GM12878 (cell line): ENCODE data around the gene UTP11. TPM values are rescaled to one million over a fixed set of nuclear protein-coding genes. Genes with fewer than 3 reads are reported as not detected.

ENCODE experiments used
- ATAC-seq: fragments of 200-7000 bp; cut with Tn5 transposase; 3 replicates; pipeline ENCODE4 v1.9.1; 2020; ENCODE audit warnings: mild to moderate bottlenecking, moderate library complexity
- BruUV-seq: library from RNA; stranded (reverse); fragments of 400-500 nt; replicated peaks from 2 replicates; lab custom pipeline; 2021; lab: Mats Ljungman, UMichigan
- CTCF ChIA-PET: fragments of 300-600 bp; sonication (Branson Sonifier 250); formaldehyde crosslinking; extraction: SDS; loops from one replicate; lab custom pipeline; 2021; ENCODE audit warnings: inconsistent platforms; lab: Yijun Ruan, JAX
- POLR2A ChIA-PET: fragments of 350-600 bp; formaldehyde crosslinking; extraction: SDS; loops from one replicate; lab custom pipeline; 2021; ENCODE audit warnings: inconsistent platforms; lab: Charles Lee
- RAD21 ChIA-PET: fragments of 300-600 bp; sonication (Branson Sonifier 250); formaldehyde crosslinking; loops from one replicate; lab custom pipeline; 2023; ENCODE audit warnings: antibody characterized with exemption; ENCODE audit not compliant: unreplicated experiment; lab: Charles Lee
- SMC1A ChIA-PET: fragments of 300-600 bp; sonication (Branson Sonifier 250); formaldehyde crosslinking; loops from one replicate; lab custom pipeline; 2023; ENCODE audit not compliant: unreplicated experiment, uncharacterized antibody; lab: Charles Lee
- DNase-seq: peaks from one replicate; pipeline ENCODE4 v3.0.0-alpha.2; 2011; ENCODE audit warnings: low read depth, low spot score
- FAIRE-seq: peaks from 3 replicates; lab custom pipeline; 2011; peaks lifted over from hg19 to GRCh38; lab: Jason Lieb, UNC
- H2AFZ ChIP-seq: 2 replicates; pipeline ENCODE4 v1.6.0; 2011; ENCODE audit warnings: low read depth, low read length, control low read depth; ENCODE audit not compliant: control insufficient read depth
- H3K27ac ChIP-seq: 2 replicates; pipeline ENCODE4 v1.5.1; 2011; ENCODE audit warnings: control low read depth; ENCODE audit not compliant: control insufficient read depth, insufficient read depth
- H3K27me3 ChIP-seq, 2 experiments: replicated peaks in 1 of 2; 2 replicates each; pipeline versions ENCODE4 v1.6.0 to v1.6.1; 2011; ENCODE audit warnings: low read length in 1 of 2; ENCODE audit not compliant: control insufficient read depth in 2 of 2, insufficient read depth in 2 of 2
- H3K36me3 ChIP-seq, 2 experiments: 2 replicates each; pipeline ENCODE4 v1.5.1; 2011; ENCODE audit warnings: low read length in 1 of 2; ENCODE audit not compliant: control insufficient read depth in 2 of 2, insufficient read depth in 2 of 2
- H3K4me1 ChIP-seq: 2 replicates; pipeline ENCODE4 v1.6.1; 2011; ENCODE audit warnings: mild to moderate bottlenecking, low read length, moderate library complexity, mixed read lengths; ENCODE audit not compliant: control insufficient read depth, insufficient read depth
- H3K4me2 ChIP-seq: 2 replicates; pipeline ENCODE4 v1.6.0; 2011; ENCODE audit warnings: control low read depth; ENCODE audit not compliant: control insufficient read depth, insufficient read depth
- H3K4me3 ChIP-seq: fragments of 200-600 bp; sonication (generic); 2 replicates; pipeline ENCODE4 v1.5.1; 2016
- H3K79me2 ChIP-seq: 2 replicates; pipeline ENCODE4 v1.6.0; 2011; ENCODE audit warnings: low read length; ENCODE audit not compliant: control insufficient read depth, insufficient read depth
- H3K9ac ChIP-seq: 2 replicates; pipeline ENCODE4 v1.8.0; 2011; ENCODE audit warnings: low read length, control low read depth, mixed read lengths; ENCODE audit not compliant: control insufficient read depth, insufficient read depth
- H3K9me3 ChIP-seq: replicated peaks from 3 replicates; pipeline ENCODE4 v1.5.1; 2011; ENCODE audit warnings: mild to moderate bottlenecking, low read length; ENCODE audit not compliant: control insufficient read depth, insufficient read depth
- H4K20me1 ChIP-seq: 2 replicates; pipeline ENCODE4 v1.6.0; 2011; ENCODE audit not compliant: control insufficient read depth, insufficient read depth
- IKZF1 ChIP-seq: fragments of 450-650 bp; conservative IDR thresholded peaks from 2 replicates; pipeline ENCODE4 v1.6.1; 2017; ENCODE audit warnings: antibody characterized with exemption, mild to moderate bottlenecking
- IKZF2 ChIP-seq, 2 experiments: fragments of 450-650 bp; IDR thresholded peaks; 2 replicates each; pipeline ENCODE4 v1.6.1; 2017; ENCODE audit warnings: mild to moderate bottlenecking in 2 of 2, moderate library complexity in 2 of 2
- MEF2B ChIP-seq: fragments of 450-650 bp; IDR thresholded peaks from 2 replicates; pipeline ENCODE4 v1.6.1; 2018; ENCODE audit warnings: mild to moderate bottlenecking, moderate library complexity; ENCODE audit not compliant: partially characterized antibody, poor library complexity, severe bottlenecking
- POLR2AphosphoS5 ChIP-seq: IDR thresholded peaks from 2 replicates; pipeline ENCODE4 v1.6.1; 2011; ENCODE audit warnings: mild to moderate bottlenecking, low read length, inconsistent platforms
- RB1 ChIP-seq: fragments of 450-650 bp; formaldehyde crosslinking; IDR thresholded peaks from 2 replicates; pipeline ENCODE4 v1.6.1; 2017; ENCODE audit warnings: mild to moderate bottlenecking, borderline replicate concordance
- WGBS: methylation state at CpG from one replicate; pipeline ENCODE4 v1.1.6; 2016; ENCODE audit warnings: low lambda C conversion rate; ENCODE audit not compliant: insufficient replicate concordance, insufficient coverage; ENCODE audit errors: missing lambda C conversion rate; 5-methylcytosine and 5-hydroxymethylcytosine counted together
- in situ Hi-C: fragments of 300-500 bp; cut with MboI; formaldehyde crosslinking; loops from 9 replicates; pipeline ENCODE4 v1.14.3; 2018; ENCODE audit warnings: mixed read lengths
- intact Hi-C: fragments of 100-400 bp; cut with micrococcal nuclease; formaldehyde crosslinking; loops from one replicate; pipeline ENCODE4 v1.14.2; 2022; ENCODE audit not compliant: unreplicated experiment
- polyA plus RNA-seq, 11 experiments: library from polyadenylated mRNA; depleted of rRNA in 4 of 11; unstranded in 6 of 11; stranded (reverse) in 5 of 11; fragments of >200 nt; fragmentation: Nextera tagmentation in 4 of 11; fragmentation: Illumina TruSeq in 1 of 11; extraction: Ambion mirVana in 4 of 11; extraction: Trizol in 1 of 11; gene quantifications; 1 replicate in 1 of 11; 2 replicates in 10 of 11; pipeline versions ENCODE4 v1.2.1 to v1.2.3, GENCODE V29; 2011 to 2016; ENCODE audit warnings: inconsistent platforms in 2 of 11, missing spikeins in 2 of 11, low read depth in 1 of 11
- total RNA-seq, 4 experiments: library from RNA; depleted of rRNA in 3 of 4; stranded (reverse); fragments of >200 nt in 3 of 4; fragmentation: Illumina TruSeq in 1 of 4; extraction: Trizol in 1 of 4; gene quantifications; 2 replicates each; pipeline versions ENCODE4 v1.2.1 to v1.2.3, GENCODE V29; 2013 to 2021

The UTP11 gene
- total and polyA plus RNA-seq, 10 of the 15 experiments (the other 5 are each of a cell fraction or from before 2014, with no cell fraction given): 34.5 to 146 (median 64.2) TPM

- 92% methylated on average over 2 of the region's 2 CpGs for WGBS
- no TSS peak for BruUV-seq
- ATAC-seq (no peak), FAIRE-seq (no peak), DNase-seq (no peak)
- intact Hi-C loops (no loop called here), in situ Hi-C loops (no loop called here)
- ChIA-PET POLR2A (interaction anchor here (0.5 to 1.5 kb wide), 4 partner anchors 10 to 870 kb away, joined by 3 to 8 read pairs (median 4); no protein-coding TSS in a partner anchor), CTCF (interaction anchor here (1.3 to 3.2 kb wide), 4 partner anchors 9 to 17 kb away, joined by 4 to 27 read pairs (median 6); partner anchors contain the start of genes SF3A3 and UTP11), SMC1A (interaction anchor here (0.8 to 3.6 kb wide), 4 partner anchors 10 to 30 kb away, joined by 3 to 17 read pairs (median 11); partner anchors contain the start of genes SF3A3 and UTP11), RAD21 (interaction anchor here (0.9 to 1.4 kb wide), 2 partner anchors 25 to 99 kb away, joined by 3 read pairs; no protein-coding TSS in a partner anchor)
- Histone ChIP-seq H3K4me3 (no peak overlapping the region), H3K79me2 (peaks cover 18% of the 10 kb centered on the region), H3K9ac (no peak overlapping the region), H3K4me2 (no peak overlapping the region), H3K27ac (peak overlapping the region; percentile 56), H3K4me1 (peaks cover 27% of the 10 kb centered on the region), H3K9me3 (no peaks in the 10 kb centered on the region), H3K36me3 (no peaks in the 10 kb centered on the region), H2AFZ (no peak overlapping the region; the same call in 1 of the 2 replicates), H4K20me1 (no peaks in the 10 kb centered on the region), H3K27me3 (0 out of 4 replicates have a peak, but pooled peaks cover 0 to 2% of the 10 kb centered on the region in 2 experiments)
- no peak for TF ChIP-seq MEF2B
Observed at GRCh38 chr1:38000233-38000528, 12.4 kb upstream of the UTP11 start.

DNA sequence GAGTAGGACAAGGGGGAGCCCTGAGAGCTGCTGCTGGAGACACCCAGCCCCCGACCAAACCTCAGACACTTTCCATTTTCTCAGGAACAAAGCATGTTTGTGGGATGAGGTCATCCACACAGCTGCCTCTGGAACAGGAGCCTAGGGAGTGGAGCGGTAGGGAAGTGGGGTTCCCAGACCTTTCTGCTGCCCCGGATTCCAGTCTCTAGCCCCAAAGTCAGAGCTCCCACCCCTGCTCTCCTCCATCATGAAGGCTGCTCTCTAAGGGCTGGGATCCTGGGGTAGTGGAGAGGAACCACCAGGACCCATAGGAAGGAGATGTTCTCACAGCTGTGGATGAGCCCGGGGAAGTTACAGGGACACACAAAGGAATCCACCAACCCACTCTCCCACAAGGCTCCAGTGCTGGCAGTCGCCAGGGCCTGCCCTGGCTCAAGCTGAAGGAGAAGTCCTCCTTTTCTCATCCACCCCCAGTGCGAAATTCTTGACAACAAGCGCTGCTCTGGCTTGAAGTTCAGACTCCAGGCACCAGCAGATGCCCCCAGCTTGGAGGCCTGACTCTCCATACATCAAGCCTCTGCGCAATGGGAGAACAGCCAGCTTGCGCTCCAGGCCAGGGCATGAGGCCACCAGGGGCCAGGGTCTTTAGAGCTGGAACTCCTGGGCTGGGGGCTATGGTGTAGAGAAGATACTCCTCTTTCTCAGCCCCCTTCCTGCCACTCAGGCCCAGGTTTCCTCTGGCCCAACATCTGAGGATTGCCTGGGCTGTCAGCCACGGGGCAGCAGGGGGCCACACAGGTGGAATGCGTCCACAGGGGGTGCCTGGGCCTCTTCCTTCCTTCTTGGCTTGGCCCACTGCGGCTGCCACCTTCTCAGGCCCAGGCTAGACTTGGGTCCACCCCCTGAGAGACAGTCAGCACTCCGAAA, 11.7 kb upstream of the UTP11 start:
- no peak overlapping the region for H3K9ac ChIP-seq
- peak overlapping the region; percentile 13; the same call in 1 of the 2 replicates for H3K27ac ChIP-seq
- no peak overlapping the region for H3K4me3 ChIP-seq
- H3K27me3 ChIP-seq: 0 out of 4 replicates have a peak, but pooled peaks cover 0 to 2% of the 10 kb centered on the region in 2 experiments
- RAD21 ChIA-PET: interaction anchor here (0.9 to 1.4 kb wide), 2 partner anchors 24 to 100 kb away, joined by 3 read pairs; no protein-coding TSS in a partner anchor
- POLR2A ChIA-PET: interaction anchor here (0.5 to 1.5 kb wide), 5 partner anchors 10 to 870 kb away, joined by 3 to 8 read pairs (median 4); no protein-coding TSS in a partner anchor
- no peaks in the 10 kb centered on the region for H4K20me1 ChIP-seq
- no peak overlapping the region for H2AFZ ChIP-seq
- CTCF ChIA-PET: interaction anchor here (1.3 to 3.2 kb wide), 4 partner anchors 10 to 17 kb away, joined by 4 to 27 read pairs (median 6); partner anchors contain the start of genes SF3A3 and UTP11
- no peak for DNase-seq
- TF ChIP-seq IKZF2 (IDR thresholded peaks at IDR 0.05): 0 out of 4 replicates have a peak, but pooled peaks of 1 of the 2 experiments have one; percentile 12
- 0 out of 2 replicates have a peak, but pooled peaks have one; percentile 9 for TF ChIP-seq IKZF1
- TF ChIP-seq POLR2AphosphoS5: no peak
- TF ChIP-seq RB1: no peak
- H3K4me2 ChIP-seq: peak overlapping the region; percentile 44; the same call in 1 of the 2 replicates
- FAIRE-seq: no peak
- ATAC-seq: peak; percentile 17
- H3K9me3 ChIP-seq: no peaks in the 10 kb centered on the region
- H3K79me2 ChIP-seq: peaks cover 18% of the 10 kb centered on the region
- intact Hi-C loops (no loop called here), in situ Hi-C loops (no loop called here)
- BruUV-seq: no TSS peak
- H3K4me1 ChIP-seq: peaks cover 27% of the 10 kb centered on the region
- 63% methylated on average over 13 of the region's 13 CpGs for WGBS
- no peaks in the 10 kb centered on the region for H3K36me3 ChIP-seq
- SMC1A ChIA-PET: interaction anchor here (0.8 to 3.6 kb wide), 5 partner anchors 11 to 128 kb away, joined by 3 to 17 read pairs (median 6); partner anchors contain the start of genes SF3A3 and UTP11
